HG03457 (cell line): ENCODE data around the gene PRSS35.
"Not testable (repeated sequence)": the region's sequence is repeated elsewhere in the genome, so short reads cannot be mapped to it uniquely, and the experiment has no call there.

Experiments used
- ATAC-seq: cut with Tn5 transposase; IDR thresholded peaks from one replicate; pipeline ENCODE4 v1.9.1; 2021; ENCODE audit warnings: moderate number of reproducible peaks; ENCODE audit not compliant: unreplicated experiment

PRSS35 gene

GRCh38 chr6:83514866-83515466 is 2.6 kb downstream of the PRSS35 start:
- no peak for ATAC-seq

- no peak for ATAC-seq
Observed at GRCh38 chr6:83517500-83517899, 5.2 kb downstream of the PRSS35 start.

DNA sequence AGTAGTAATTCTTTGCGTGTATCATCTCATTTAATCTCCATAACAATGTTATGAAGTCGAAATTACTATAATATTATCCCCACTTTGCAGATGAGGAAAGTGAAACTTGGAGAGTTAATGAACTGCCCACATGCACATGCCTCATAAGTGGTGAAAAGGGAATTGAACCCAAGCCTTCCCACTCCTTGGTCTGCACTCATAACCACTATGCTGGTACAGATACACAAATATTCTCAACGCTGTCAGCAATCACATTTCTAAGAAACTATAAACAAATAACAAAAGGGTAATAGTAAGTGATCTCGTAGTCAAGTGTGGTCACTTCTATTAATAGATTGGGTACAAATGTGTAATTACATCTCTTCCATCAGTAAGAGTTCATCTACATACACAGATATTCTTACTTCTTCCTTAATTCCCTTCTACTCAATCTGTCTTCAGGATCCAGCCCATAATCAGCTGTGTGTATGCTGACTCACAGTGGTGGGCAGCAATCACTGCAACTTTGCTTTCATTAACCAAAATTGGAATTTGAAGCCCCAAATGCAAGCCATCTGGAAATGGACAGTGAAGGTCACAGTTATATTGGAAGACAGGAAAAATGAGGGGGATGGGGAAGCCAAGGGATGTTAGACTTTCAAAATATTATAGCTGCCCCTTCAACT is 6.6 kb downstream of the PRSS35 start:
- no peak for ATAC-seq

- ATAC-seq, result no peak
Observed at GRCh38 chr6:83536034-83536646, 23.8 kb downstream of the PRSS35 start.

DNA sequence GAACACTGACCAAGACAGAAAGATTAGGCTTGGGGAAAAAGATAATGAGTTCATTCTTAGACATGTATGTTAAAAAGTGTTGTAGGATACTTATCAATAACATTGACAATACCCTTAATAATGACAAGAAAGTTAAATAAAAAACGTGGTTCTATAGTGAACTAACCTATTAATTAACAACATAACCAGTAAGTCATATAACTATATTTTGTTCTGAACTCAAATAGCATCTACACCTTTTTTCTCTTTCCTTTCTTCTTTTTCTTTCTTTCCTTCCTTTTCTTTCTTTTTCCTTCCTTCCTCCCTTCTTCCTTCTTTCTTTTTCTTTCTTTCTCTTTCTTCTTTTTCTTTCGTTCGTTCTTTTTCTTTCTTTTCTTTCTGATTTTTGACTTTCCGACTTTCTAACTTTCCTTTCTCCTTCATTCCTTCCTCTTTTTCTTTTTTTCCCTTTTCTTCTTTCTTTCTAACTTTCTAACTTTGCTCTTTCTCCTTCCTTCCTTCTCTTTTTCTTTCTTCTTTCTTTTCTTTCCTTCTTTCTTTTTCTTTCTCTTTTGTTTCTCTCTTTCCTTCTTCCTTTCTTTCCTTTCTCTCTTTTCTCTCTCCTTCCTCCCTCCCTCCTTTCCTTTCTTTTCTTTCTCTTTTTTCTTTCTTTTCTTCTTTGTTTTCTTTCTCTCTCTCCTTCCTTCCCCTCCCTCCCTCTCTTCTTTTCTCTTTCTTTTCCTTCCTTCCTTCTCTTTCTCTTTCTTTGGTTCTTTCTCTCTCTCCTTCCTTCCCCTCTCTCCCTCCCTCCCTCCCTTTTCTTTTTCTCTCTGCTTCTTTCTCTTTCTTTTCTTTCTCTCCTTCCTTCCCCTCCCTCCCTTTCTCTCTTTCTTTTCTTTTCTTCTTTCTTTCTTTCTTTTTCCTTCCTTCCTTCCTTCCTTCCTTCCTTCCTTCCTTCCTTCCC is 24.6 kb downstream of the PRSS35 start:
- no peak for ATAC-seq

DNA sequence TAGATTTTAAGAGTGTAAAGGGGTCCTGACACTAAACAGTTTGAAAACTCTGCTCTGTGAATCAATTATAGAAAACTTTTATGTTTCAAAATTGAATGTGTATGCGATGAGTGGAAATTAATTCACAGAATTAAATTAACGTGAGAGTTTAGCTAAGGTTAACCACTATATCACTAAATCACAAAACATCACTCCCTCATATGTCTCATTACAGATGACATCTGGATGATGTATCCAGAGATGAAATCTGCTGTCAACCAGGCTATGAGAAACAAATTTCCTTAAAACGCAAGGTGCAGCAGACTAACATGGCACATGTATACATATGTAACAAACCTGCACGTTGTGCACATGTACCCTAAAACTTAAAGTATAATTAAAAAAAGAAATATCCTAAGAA is 27.3 kb downstream of the PRSS35 start:
- ATAC-seq, result no peak

GRCh38 chr6:83546636-83547035 is 34.3 kb downstream of the PRSS35 start:
- ATAC-seq, result no peak

GRCh38 chr6:83550482-83550881 is 38.1 kb downstream of the PRSS35 start:
- not testable (repeated sequence) for ATAC-seq

- not testable (repeated sequence) for ATAC-seq
Observed at GRCh38 chr6:83551748-83552147, 39.4 kb downstream of the PRSS35 start.

GRCh38 chr6:83556871-83557270 is 44.5 kb downstream of the PRSS35 start:
- ATAC-seq, result no peak

DNA sequence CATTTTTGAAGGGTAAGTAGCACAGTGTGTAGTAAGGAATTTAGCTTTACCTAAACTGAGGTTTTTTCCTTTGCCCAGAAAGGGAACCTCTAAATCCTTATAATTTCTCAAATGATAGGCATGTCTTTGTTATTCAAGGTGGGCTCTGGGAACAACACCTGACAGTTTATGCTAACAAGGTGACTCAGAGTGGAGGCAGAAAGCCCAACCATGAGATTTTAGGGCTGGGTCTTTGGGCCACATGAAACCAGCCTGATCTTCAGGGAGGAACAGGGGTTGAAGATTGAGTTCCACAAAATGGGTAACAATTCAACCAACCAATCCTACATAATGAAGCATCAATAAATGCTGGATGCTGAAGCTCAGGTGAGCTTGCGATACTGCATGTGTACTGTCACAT is 46.6 kb downstream of the PRSS35 start:
- no peak for ATAC-seq

- not testable (repeated sequence) for ATAC-seq
Observed at GRCh38 chr6:83571663-83572185, 59.4 kb downstream of the PRSS35 start.

- ATAC-seq, result no peak
Observed at GRCh38 chr6:83574783-83575182, 62.4 kb downstream of the PRSS35 start.
